CD14-positive monocyte (primary cell): ENCODE measurements around the gene GAB4. TPM values are rescaled to one million over a fixed set of nuclear protein-coding genes. Genes with fewer than 3 reads are reported as not detected.

ENCODE experiments used
- DNase-seq, 3 donors: peaks; one replicate each; pipeline ENCODE4 v3.0.0-alpha.2; 2011 to 2022
- H2AFZ ChIP-seq: 2 replicates; pipeline ENCODE4 v1.6.0; 2012; ENCODE audit warnings: mild to moderate bottlenecking, low read depth, low read length, inconsistent platforms; ENCODE audit not compliant: insufficient read depth, poor library complexity, severe bottlenecking
- H3K27ac ChIP-seq, 2 donors: 1 replicate in 1 of 2; 2 replicates in 1 of 2; pipeline ENCODE4 v1.5.1; 2012 to 2013; ENCODE audit warnings: low read length in 2 of 2, control low read depth in 1 of 2, inconsistent platforms in 1 of 2, low read depth in 1 of 2, mild to moderate bottlenecking in 1 of 2
- H3K27me3 ChIP-seq, 2 donors: one replicate each; pipeline versions ENCODE4 v1.6.0 to v1.6.1; 2011 to 2013; ENCODE audit warnings: low read length in 2 of 2; ENCODE audit not compliant: control insufficient read depth in 2 of 2, insufficient read depth in 2 of 2
- H3K36me3 ChIP-seq, 2 donors: replicated peaks in 1 of 2; 1 replicate in 1 of 2; 2 replicates in 1 of 2; pipeline versions ENCODE4 v1.5.1 to v1.6.1; 2012 to 2013; ENCODE audit warnings: low read length in 2 of 2, control low read depth in 1 of 2, inconsistent platforms in 1 of 2, mild to moderate bottlenecking in 1 of 2; ENCODE audit not compliant: insufficient read depth in 2 of 2, control insufficient read depth in 1 of 2
- H3K4me1 ChIP-seq, 2 donors: 1 replicate in 1 of 2; 2 replicates in 1 of 2; pipeline versions ENCODE4 v1.5.1 to v1.6.1; 2012 to 2013; ENCODE audit warnings: low read length in 2 of 2, control low read depth in 1 of 2, inconsistent platforms in 1 of 2, mild to moderate bottlenecking in 1 of 2, moderate library complexity in 1 of 2; ENCODE audit not compliant: insufficient read depth in 2 of 2, control insufficient read depth in 1 of 2
- H3K4me2 ChIP-seq: replicated peaks from 2 replicates; pipeline ENCODE3; 2012; ENCODE audit warnings: low read length, moderate library complexity, mild to moderate bottlenecking; ENCODE audit not compliant: poor library complexity, severe bottlenecking; ENCODE audit errors: extremely low read depth
- H3K4me3 ChIP-seq, 3 experiments: fragments of 200-600 bp in 1 of 3; sonication (generic) in 1 of 3; replicated peaks in 1 of 3; 1 replicate in 2 of 3; 2 replicates in 1 of 3; pipeline ENCODE4 v1.5.1; 2011 to 2013; ENCODE audit warnings: low read length in 3 of 3, mild to moderate bottlenecking in 3 of 3, control low read depth in 2 of 3, low read depth in 2 of 3, inconsistent platforms in 1 of 3, moderate library complexity in 1 of 3
- H3K79me2 ChIP-seq: 2 replicates; pipeline ENCODE4 v1.6.0; 2012; ENCODE audit warnings: mild to moderate bottlenecking, control low read depth, inconsistent platforms, low read length, moderate library complexity; ENCODE audit not compliant: insufficient read depth
- H3K9ac ChIP-seq: 2 replicates; pipeline ENCODE4 v1.6.0; 2017; ENCODE audit warnings: low read length, mild to moderate bottlenecking; ENCODE audit not compliant: insufficient read depth, poor library complexity, severe bottlenecking
- H3K9me3 ChIP-seq, 2 donors: replicated peaks in 1 of 2; 1 replicate in 1 of 2; 2 replicates in 1 of 2; pipeline versions ENCODE4 v1.5.1 to v1.6.1; 2012 to 2013; ENCODE audit warnings: low read length in 2 of 2, control low read depth in 1 of 2; ENCODE audit not compliant: control insufficient read depth in 1 of 2, insufficient read depth in 1 of 2
- H4K20me1 ChIP-seq: 2 replicates; pipeline ENCODE4 v1.6.0; 2012; ENCODE audit warnings: mild to moderate bottlenecking, low read length, control low read depth, moderate library complexity; ENCODE audit not compliant: insufficient read depth
- H3K27ac Mint-ChIP-seq, 7 donors: one replicate each; pipeline ENCODE4 v1.8.0; 2020; ENCODE audit warnings: mild to moderate bottlenecking in 7 of 7, mixed read lengths in 7 of 7, moderate library complexity in 6 of 7, inconsistent platforms in 2 of 7
- H3K27me3 Mint-ChIP-seq, 3 donors: one replicate each; pipeline ENCODE4 v1.8.0; 2021 to 2022; ENCODE audit warnings: low read depth in 3 of 3, mild to moderate bottlenecking in 3 of 3, mixed read lengths in 3 of 3, moderate library complexity in 3 of 3, inconsistent platforms in 1 of 3
- H3K36me3 Mint-ChIP-seq, 2 donors: one replicate each; pipeline ENCODE4 v1.8.0; 2020; ENCODE audit warnings: mixed read lengths in 2 of 2, inconsistent platforms in 1 of 2, mild to moderate bottlenecking in 1 of 2
- H3K4me1 Mint-ChIP-seq: one replicate; pipeline ENCODE4 v1.8.0; 2020; ENCODE audit warnings: mild to moderate bottlenecking, mixed read lengths
- H3K4me3 Mint-ChIP-seq, 2 donors: one replicate each; pipeline ENCODE4 v1.8.0; 2020; ENCODE audit warnings: mild to moderate bottlenecking in 2 of 2, mixed read lengths in 2 of 2, moderate library complexity in 1 of 2
- H3K9me3 Mint-ChIP-seq, 7 donors: one replicate each; pipeline ENCODE4 v1.8.0; 2020 to 2022; ENCODE audit warnings: mixed read lengths in 7 of 7, mild to moderate bottlenecking in 6 of 7, moderate library complexity in 6 of 7, inconsistent platforms in 2 of 7
- WGBS: methylation state at CpG from one replicate; pipeline ENCODE4 v1.1.5; 2013; ENCODE audit warnings: missing lambda C conversion rate; ENCODE audit not compliant: insufficient coverage; 5-methylcytosine and 5-hydroxymethylcytosine counted together
- intact Hi-C, 2 donors: fragments of 100-400 bp; cut with micrococcal nuclease; formaldehyde crosslinking; loops; one replicate each; pipeline versions ENCODE4 v1.15.0 to v1.15.1; 2023
- polyA plus RNA-seq, 3 donors: library from polyadenylated mRNA; depleted of rRNA in 1 of 3; unstranded in 2 of 3; stranded (reverse) in 1 of 3; fragments of 300-500 nt in 2 of 3; fragments of >200 nt in 1 of 3; fragmentation: Illumina TruSeq in 2 of 3; gene quantifications; 1 replicate in 2 of 3; 2 replicates in 1 of 3; pipeline ENCODE4 v1.2.3, GENCODE V29; 2012 to 2021
- TF ChIP-seq, protein P1 (sequence below): fragments of 200-600 bp; IDR thresholded peaks from one replicate; pipeline ENCODE4 v1.8.0; 2022; ENCODE audit warnings: antibody characterized with exemption, mild to moderate bottlenecking

Gene GAB4
- polyA plus RNA-seq, 3 donors, result not detected

DNA sequence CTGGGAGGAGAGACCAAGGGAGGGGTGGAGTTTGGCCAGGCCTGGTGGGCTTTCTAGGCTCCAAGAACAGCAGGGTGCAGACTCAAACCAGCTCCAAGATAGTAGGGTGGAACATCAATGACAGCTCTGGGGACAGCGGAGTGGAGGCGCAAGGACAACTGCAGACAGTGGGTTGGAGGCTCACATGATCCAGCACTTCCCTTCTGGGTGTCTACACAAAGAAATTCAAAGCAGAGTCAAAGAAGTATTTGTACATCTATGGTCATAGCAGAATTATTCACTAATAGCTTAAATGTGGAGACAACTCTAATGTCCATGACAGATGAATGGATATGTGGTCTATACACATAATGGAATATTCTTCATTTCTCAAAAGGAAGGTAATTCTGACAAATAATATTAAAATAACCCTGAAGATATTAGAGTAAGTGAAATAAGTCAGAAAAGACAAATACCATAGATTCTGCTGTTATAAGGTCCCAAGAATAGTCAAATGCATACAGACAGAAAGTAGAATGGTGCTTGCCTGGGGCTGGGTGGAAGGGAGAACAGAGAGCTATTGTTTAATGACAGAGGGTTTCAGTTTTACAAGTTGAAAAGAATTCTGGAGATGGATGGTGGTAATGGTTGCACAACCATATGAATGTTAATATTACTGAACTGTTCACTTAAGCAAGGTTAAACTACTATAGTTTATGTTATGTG is 5.5 kb upstream of the GAB4 start:
- no peak overlapping the region for H3K4me3 ChIP-seq
- intact Hi-C loops, result no loop called here

DNA sequence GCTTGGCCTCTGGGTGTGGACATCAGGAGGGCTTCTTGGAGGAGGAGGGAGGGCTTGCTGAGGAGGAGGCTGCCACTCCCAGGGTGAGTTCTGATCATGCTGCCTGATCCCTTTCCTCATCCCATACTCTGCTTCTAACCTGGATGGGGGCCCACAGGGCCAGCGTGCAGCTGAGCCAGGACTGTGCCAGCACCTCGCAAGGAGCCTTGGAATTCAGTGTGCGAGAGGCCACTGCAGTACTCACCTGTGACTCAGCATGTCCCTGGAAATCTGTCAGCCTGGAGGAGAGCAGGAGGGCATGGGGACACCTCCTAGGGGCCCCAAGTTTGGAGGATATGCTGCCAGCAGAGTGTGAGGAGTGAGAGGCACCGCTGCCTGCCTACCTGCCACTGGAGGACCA is 4.2 kb upstream of the GAB4 start:
- Mint-ChIP-seq H3K9me3 (peaks cover 0 to 13% (median 11%) of the 10 kb centered on the region in 7 donors), H3K27me3 (peaks cover 18 to 31% (median 18%) of the 10 kb centered on the region in 3 donors), H3K36me3 (no peaks in the 10 kb centered on the region), H3K27ac (no peak overlapping the region), H3K4me1 (no peaks in the 10 kb centered on the region), H3K4me3 (no peak overlapping the region)
- Histone ChIP-seq H3K79me2 (no peaks in the 10 kb centered on the region), H2AFZ (no peak overlapping the region), H3K9ac (no peak overlapping the region), H4K20me1 (no peaks in the 10 kb centered on the region), H3K9me3 (peaks cover under 1 to 10% of the 10 kb centered on the region in 2 donors), H3K27me3 (peaks cover 3 to 16% of the 10 kb centered on the region in 2 donors), H3K4me1 (no peaks in the 10 kb centered on the region), H3K4me2 (no peak overlapping the region), H3K4me3 (no peak overlapping the region), H3K36me3 (no peaks in the 10 kb centered on the region), H3K27ac (no peak overlapping the region)
- DNase-seq, result no peak
- intact Hi-C loops, result no loop called here
- WGBS, result 100% methylated on average over 4 of the region's 4 CpGs
- TF ChIP-seq, protein P1, sequence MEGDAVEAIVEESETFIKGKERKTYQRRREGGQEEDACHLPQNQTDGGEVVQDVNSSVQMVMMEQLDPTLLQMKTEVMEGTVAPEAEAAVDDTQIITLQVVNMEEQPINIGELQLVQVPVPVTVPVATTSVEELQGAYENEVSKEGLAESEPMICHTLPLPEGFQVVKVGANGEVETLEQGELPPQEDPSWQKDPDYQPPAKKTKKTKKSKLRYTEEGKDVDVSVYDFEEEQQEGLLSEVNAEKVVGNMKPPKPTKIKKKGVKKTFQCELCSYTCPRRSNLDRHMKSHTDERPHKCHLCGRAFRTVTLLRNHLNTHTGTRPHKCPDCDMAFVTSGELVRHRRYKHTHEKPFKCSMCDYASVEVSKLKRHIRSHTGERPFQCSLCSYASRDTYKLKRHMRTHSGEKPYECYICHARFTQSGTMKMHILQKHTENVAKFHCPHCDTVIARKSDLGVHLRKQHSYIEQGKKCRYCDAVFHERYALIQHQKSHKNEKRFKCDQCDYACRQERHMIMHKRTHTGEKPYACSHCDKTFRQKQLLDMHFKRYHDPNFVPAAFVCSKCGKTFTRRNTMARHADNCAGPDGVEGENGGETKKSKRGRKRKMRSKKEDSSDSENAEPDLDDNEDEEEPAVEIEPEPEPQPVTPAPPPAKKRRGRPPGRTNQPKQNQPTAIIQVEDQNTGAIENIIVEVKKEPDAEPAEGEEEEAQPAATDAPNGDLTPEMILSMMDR, result no peak

More for the DNA sequence above, 5.5 kb upstream of the GAB4 start:
- Histone ChIP-seq H3K9me3 (no peaks in the 10 kb centered on the region), H2AFZ (no peak overlapping the region), H4K20me1 (no peaks in the 10 kb centered on the region), H3K79me2 (no peaks in the 10 kb centered on the region), H3K36me3 (no peaks in the 10 kb centered on the region), H3K4me2 (no peak overlapping the region), H3K9ac (no peak overlapping the region), H3K4me1 (no peaks in the 10 kb centered on the region), H3K27me3 (peaks cover 0 to 4% of the 10 kb centered on the region in 2 donors), H3K27ac (no peak overlapping the region)
- no peaks in the 10 kb centered on the region for H3K4me1 Mint-ChIP-seq
- no peak overlapping the region for H3K27ac Mint-ChIP-seq
- TF ChIP-seq, protein P1, result no peak
- H3K9me3 Mint-ChIP-seq, result peaks cover 0 to 3% (median 1%) of the 10 kb centered on the region in 7 donors
- no peaks in the 10 kb centered on the region for H3K36me3 Mint-ChIP-seq
- H3K27me3 Mint-ChIP-seq, result peaks cover 8 to 25% (median 11%) of the 10 kb centered on the region in 3 donors
- DNase-seq, result no peak
- WGBS, result 100% methylated on average over 2 of the region's 2 CpGs
- H3K4me3 Mint-ChIP-seq, result no peak overlapping the region
